SK-N-MC (cell line): ENCODE measurements around the gene KAZN.

ENCODE experiments used
- EZH2 ChIP-seq: fragments of 200-600 bp; sonication (generic); IDR thresholded peaks from one replicate; pipeline ENCODE4 v1.6.1; 2017; ENCODE audit warnings: antibody characterized with exemption
- POLR2AphosphoS5 ChIP-seq: IDR thresholded peaks from 2 replicates; pipeline ENCODE4 v1.6.1; 2012; ENCODE audit warnings: mild to moderate bottlenecking, low read depth, low read length, borderline replicate concordance

- TF ChIP-seq EZH2 = no peak
- TF ChIP-seq POLR2AphosphoS5 = no peak
Measured at GRCh38 chr1:14656384-14656937, 58.0 kb downstream of the KAZN start.
